Right cardiac atrium (tissue), 5 donors: ENCODE data around the gene GALNT9. TPM values are rescaled to one million over a fixed set of nuclear protein-coding genes. Genes with fewer than 3 reads are reported as not detected.
"Not testable (repeated sequence)": the region's sequence is repeated elsewhere in the genome, so short reads cannot be mapped to it uniquely, and the experiment has no call there.

ENCODE experiments used
- ATAC-seq, 2 donors: fragments of 200-7000 bp; cut with Tn5 transposase; one replicate each; pipeline versions ENCODE4 v1.8.0 to v1.9.1; 2020; ENCODE audit warnings: moderate library complexity in 2 of 2, mild to moderate bottlenecking in 1 of 2
- DNase-seq, 3 donors: peaks; one replicate each; pipeline ENCODE4 v3.0.0-alpha.2; 2020
- H3K27ac ChIP-seq: one replicate; pipeline ENCODE4 v1.5.1; 2013; ENCODE audit warnings: mild to moderate bottlenecking, low read length, control low read depth, moderate library complexity
- H3K27me3 ChIP-seq: one replicate; pipeline ENCODE4 v1.6.1; 2013; ENCODE audit not compliant: control insufficient read depth, insufficient read depth
- H3K4me1 ChIP-seq: one replicate; pipeline ENCODE4 v1.6.1; 2013; ENCODE audit warnings: low read length; ENCODE audit not compliant: control insufficient read depth, insufficient read depth
- H3K4me3 ChIP-seq: one replicate; pipeline ENCODE4 v1.5.1; 2013; ENCODE audit warnings: low read length, control low read depth
- H3K9me3 ChIP-seq: one replicate; pipeline ENCODE4 v1.6.1; 2013; ENCODE audit warnings: low read length; ENCODE audit not compliant: control insufficient read depth
- WGBS: extraction: QIAGEN DNeasy Blood & Tissue Kit; methylation state at CpG from one replicate; pipeline ENCODE4 v1.1.7; 2013; 5-methylcytosine and 5-hydroxymethylcytosine counted together
- intact Hi-C, 4 donors: fragments of 100-400 bp; cut with DNase I; formaldehyde crosslinking; loops; one replicate each; pipeline versions ENCODE4 v1.11.0 to v1.14.0; 2022 to 2023
- polyA plus RNA-seq: library from polyadenylated mRNA; stranded (reverse); fragments of 200-250 nt; gene quantifications from one replicate; pipeline ENCODE4 v1.2.3, GENCODE V29; 2013
- total RNA-seq, 4 donors: library from RNA; stranded (reverse); fragmentation: NEBNext Ultra II Directional; extraction: Animal tissue kit (Norgen Biotek cat#: 25700); gene quantifications; one replicate each; pipeline ENCODE4 v1.2.1, GENCODE V29; 2021
- donor health status: healthy with polysubstance abuse.
- donor health status: DM: no; HTN: yes; CAD: no.
- donor health status: DM: no; HTN: no; CAD: no.
- donor health status: DM: no; HTN: yes; CAD: no; lungs with severe emphysema.
- donor health status: DM: yes; HTN: yes; CAD: no.

GALNT9 gene
- total and polyA plus RNA-seq, 5 donors = 0.05 to 0.21 (median 0.14) TPM; not detected in 2

DNA sequence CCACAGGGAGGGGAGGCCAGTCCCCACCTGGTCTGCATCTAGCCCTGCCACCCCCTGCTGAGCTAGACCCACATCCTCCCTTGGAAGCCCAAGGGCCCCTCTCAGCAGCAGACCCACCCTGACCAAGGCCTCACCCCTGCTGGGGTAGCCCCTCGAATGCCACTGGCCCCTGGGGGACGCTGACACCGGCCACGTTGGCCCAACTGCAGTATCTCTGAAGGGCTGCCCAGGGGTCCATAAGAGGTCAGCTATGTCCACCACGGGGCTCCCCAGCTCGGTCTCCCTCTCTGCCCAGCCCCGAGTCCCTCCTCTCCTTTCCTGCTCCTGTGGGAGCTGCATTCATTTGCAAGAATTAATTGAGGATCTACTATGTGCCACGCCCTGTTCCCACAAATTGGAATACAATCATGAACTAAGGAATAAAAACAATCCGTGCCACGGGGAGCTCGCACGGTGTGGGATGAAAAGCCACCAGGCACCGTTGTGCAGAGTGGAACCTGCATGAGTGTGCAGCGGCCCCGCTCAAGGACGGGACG is 71.4 kb downstream of the GALNT9 start:
- no peak for ATAC-seq
- no peak overlapping the region for H3K4me3 ChIP-seq

DNA sequence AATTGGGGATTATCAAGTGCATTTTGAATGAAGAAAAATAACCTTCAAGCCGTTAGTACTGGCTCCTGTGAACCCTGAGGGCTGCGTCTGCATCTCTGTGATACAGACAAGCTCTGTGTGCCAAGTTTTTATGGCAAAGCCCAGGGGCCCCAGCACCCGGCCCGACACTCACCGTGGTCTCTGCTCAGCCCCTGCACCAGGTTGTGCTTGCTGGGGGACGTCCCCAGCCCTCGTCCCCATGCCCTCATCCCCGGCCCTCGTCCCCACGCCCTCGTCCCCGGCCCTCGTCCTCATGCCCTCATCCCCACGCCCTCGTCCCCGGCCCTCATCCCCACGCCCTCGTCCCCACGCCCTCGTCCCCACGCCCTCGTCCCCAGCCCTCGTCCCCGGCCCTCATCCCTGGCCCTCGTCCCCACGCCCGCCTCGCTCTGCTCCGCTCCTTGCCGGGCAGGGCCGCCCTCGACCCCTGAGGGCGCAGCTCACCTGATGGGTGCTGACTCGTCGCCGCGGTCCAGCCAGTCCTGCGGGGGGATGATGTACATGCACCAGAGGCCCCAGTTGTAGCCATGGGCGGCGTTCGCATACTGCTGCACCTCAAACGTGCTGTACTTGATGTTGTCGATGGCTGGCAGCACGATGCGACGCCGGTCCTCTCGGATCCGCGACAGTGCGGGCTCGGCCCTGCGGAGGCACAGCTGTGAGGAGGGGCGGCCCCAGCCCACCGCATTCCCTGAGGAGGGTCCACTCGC is 72.0 kb downstream of the GALNT9 start:
- no peak for ATAC-seq
- H3K4me1 ChIP-seq = no peaks in the 10 kb centered on the region
- intact Hi-C loops = no loop called here
- H3K27ac ChIP-seq = no peak overlapping the region
- no peak overlapping the region for H3K4me3 ChIP-seq
- H3K27me3 ChIP-seq = no peaks in the 10 kb centered on the region
- no peaks in the 10 kb centered on the region for H3K9me3 ChIP-seq
- WGBS = 81% methylated on average over 56 of the region's 56 CpGs
- DNase-seq = peak in 2 of 3 donors; percentile 22 to 55

More for the DNA sequence above, 71.4 kb downstream of the GALNT9 start:
- Histone ChIP-seq H3K27me3 (no peaks in the 10 kb centered on the region), H3K4me1 (no peaks in the 10 kb centered on the region), H3K27ac (no peak overlapping the region), H3K9me3 (no peaks in the 10 kb centered on the region)
- peak in 2 of 3 donors; percentile 29 to 46 for DNase-seq
- WGBS = 87% methylated on average over 17 of the region's 17 CpGs
- intact Hi-C loops = no loop called here

DNA sequence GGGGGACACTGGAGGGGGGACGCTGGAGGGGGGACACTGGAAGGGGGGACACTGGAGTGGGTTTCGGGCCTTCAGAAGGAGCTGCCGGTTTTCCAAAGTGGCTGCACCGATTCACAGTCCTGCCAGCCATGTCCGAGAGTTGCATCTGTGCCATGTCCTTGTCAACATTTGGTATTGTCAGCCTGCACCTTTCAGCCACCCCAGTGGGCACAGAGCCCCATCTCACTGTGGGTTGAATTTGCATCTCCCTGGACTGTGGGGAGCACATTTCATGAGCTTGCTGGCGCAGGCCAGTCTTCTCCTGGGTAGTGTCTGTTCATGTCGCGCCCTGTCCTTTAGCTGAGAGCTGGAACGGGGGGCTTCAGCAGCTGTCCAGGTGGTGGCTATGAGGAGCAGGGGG is 72.7 kb downstream of the GALNT9 start:
- intact Hi-C loops = no loop called here
- no peak overlapping the region for H3K4me3 ChIP-seq
- no peaks in the 10 kb centered on the region for H3K9me3 ChIP-seq
- H3K27ac ChIP-seq = no peak overlapping the region
- no peaks in the 10 kb centered on the region for H3K27me3 ChIP-seq
- no peak for ATAC-seq
- 67% methylated on average over 9 of the region's 9 CpGs for WGBS
- DNase-seq = peak in 2 of 3 donors; percentile 5 to 11
- H3K4me1 ChIP-seq = no peaks in the 10 kb centered on the region

DNA sequence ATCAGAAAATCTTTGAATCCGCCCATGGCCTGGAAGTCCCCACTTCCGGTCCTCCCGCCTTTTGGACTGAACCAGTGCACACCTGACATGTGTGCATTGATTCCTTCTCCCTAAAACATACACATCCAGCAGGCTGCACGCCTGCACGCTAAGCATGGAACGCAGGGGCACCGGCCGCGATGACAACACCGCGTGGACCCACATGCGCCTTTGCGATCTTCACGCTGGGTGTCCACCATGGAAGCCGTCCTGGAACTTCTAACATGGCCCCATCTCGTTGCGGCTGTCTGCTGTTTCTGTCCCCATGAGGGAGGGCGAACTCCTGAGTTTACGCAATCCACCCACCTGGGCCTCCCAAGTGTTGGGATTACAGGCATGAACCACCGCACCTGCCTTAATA is 73.7 kb downstream of the GALNT9 start:
- Histone ChIP-seq H3K9me3 (no peaks in the 10 kb centered on the region), H3K4me3 (no peak overlapping the region), H3K4me1 (no peaks in the 10 kb centered on the region), H3K27ac (no peak overlapping the region), H3K27me3 (no peaks in the 10 kb centered on the region)
- WGBS = 78% methylated on average over 20 of the region's 20 CpGs
- ATAC-seq = no peak
- intact Hi-C loops = no loop called here
- DNase-seq = peak in 2 of 3 donors; percentile 21 to 31

DNA sequence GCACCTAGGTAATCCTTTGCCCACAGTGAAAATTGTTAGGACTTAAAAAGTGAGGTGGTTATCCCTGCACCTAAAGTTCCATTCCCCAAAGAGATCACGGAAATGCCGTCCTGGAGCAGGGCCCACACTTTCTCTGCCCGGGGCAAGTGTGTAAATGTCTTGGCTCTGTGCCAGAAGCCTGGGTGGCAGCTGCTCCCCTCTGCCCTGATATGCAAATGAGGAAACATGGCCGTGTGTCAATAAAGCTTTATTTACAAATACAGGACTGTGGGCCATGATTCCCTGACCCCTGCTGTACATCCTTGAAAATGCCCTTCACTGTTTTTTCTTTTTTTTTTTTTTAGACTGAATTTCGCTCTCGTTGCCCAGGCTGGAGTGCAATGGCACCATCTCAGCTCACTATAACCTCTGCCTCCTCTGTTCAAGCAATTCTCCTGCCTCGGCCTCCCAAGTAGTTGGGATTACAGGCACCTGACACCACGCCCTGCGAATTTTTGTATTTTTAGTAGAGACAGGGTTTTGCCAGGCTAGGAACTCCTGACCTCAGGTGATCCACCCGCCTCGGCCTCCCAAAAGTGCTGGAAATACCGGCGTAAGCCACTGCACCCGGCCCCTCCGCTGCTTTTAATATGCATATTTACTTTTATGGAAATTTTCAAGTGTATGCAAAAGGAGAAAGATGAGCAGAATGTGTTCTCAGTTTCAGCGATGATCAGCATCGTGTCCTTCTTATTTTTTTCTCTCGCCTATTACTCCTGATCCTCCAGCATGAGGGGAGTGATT is 75.5 kb downstream of the GALNT9 start:
- WGBS = 76% methylated on average over 18 of the region's 18 CpGs
- intact Hi-C loops = no loop called here
- no peak overlapping the region for H3K27ac ChIP-seq
- H3K4me3 ChIP-seq = no peak overlapping the region
- ATAC-seq = no peak
- DNase-seq = peak in 1 of 3 donors; percentile 10
- no peaks in the 10 kb centered on the region for H3K27me3 ChIP-seq
- no peaks in the 10 kb centered on the region for H3K9me3 ChIP-seq
- no peaks in the 10 kb centered on the region for H3K4me1 ChIP-seq

DNA sequence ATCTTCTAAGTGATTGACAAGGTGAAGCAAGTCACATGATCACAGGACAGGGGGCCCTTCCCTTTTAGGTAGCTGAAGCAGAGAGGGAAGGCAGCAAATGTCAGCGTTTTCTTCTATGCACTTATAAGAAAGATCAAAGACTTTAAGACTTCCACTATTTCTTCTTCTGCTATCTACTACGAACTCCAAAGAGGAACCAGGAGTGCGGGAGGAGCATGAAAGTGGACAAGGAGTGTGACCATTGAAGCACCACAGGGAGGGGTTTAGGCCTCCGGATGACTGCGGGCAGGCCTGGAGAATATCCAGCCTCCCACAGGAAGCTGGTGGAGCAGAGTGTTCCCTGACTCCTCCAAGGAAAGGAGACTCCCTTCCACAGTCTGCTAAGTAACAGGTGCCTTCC is 76.4 kb downstream of the GALNT9 start:
- H3K4me1 ChIP-seq, ATAC-seq, H3K27me3 ChIP-seq, H3K9me3 ChIP-seq, H3K4me3 ChIP-seq, intact Hi-C loops, H3K27ac ChIP-seq: not testable (repeated sequence)
- 50% methylated on average over 4 of the region's 5 CpGs for WGBS
- peak in 1 of 3 donors; percentile 2 for DNase-seq

DNA sequence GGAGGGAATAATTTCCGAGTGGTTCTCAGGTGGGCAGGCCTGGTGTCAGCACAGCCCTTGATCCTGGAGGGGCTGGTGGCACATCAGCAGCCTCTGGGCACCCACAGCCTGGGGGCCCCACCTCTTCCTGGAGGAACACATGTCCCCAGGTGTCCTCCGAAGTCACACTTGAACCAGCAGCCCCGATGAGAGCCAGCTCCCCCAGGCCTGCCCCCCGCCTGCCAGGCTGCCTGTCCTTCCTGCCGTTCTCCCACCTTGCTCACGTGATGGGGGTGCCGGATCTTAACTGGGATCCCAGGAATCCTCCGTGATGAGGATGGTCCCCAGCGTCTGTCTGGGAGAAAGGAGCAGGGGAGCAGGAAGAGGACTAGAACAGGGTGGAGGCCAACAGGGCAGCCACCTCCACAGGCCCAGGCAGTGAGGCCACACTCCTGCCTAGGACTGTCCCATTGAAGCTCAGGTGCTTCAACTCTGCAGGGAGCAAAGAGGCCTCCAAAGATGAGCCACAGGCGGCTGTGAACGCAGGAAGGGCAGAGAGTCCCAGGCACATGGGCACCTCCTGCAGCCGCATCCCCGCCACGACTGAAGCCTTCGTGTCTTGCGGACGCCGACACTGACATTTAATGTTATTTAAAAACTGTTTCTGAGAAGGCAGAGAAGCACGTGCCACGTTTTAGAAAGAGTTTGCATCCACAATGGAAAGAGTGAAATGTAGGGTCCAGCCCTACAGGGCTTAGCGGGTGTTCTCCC is 77.5 kb downstream of the GALNT9 start:
- Histone ChIP-seq H3K4me3 (no peak overlapping the region), H3K4me1 (no peaks in the 10 kb centered on the region), H3K27me3 (no peaks in the 10 kb centered on the region), H3K27ac (no peak overlapping the region), H3K9me3 (no peaks in the 10 kb centered on the region)
- DNase-seq (peak in 2 of 3 donors; percentile 9 to 14), ATAC-seq (no peak)
- intact Hi-C loops = no loop called here
- 84% methylated on average over 21 of the region's 21 CpGs for WGBS

DNA sequence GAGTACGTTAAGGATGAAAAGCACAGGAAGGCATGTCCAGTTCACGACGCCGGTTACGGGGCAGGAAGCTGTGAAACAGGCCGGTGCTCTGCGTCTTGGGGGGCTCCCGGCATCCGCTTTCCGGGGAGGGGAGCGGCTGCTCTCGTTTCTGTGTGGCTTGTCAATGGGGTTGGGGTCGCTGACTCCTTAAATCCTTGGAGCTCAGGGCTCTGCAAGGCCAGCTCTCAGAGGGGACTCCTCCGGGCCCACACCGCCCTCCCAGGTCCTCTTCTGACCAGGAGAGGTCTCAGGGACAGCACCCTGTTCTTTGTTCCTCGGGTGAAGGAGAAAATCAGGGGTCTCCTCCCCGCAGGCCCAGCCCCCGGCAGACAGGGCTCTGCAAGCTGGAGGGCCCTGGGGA is 78.1 kb downstream of the GALNT9 start:
- 83% methylated on average over 18 of the region's 18 CpGs for WGBS

DNA sequence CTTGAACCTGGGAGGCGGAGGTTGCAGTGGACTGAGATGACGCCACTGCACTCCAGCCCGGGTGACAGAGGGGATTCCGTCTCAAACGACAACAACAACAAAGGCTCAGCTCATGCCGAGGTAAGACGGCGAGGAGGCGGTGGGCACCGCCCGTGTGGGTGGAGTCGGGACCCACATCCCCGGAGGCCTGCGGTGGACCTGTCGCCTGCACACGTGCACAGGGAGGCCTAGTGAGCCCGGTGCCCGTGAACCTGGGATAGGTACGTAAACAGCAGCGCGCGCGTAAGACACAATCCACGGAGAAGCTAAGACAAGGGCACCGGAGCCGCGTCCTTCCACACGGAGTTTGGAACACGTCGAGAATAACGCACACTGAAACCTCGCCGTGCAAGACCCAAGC is 78.7 kb downstream of the GALNT9 start:
- Histone ChIP-seq H3K27me3 (no peaks in the 10 kb centered on the region), H3K9me3 (no peaks in the 10 kb centered on the region), H3K4me3 (no peak overlapping the region), H3K4me1 (no peaks in the 10 kb centered on the region), H3K27ac (no peak overlapping the region)
- intact Hi-C loops = no loop called here
- 94% methylated on average over 33 of the region's 33 CpGs for WGBS
- DNase-seq = peak in 2 of 3 donors; percentile 6 to 27
- no peak for ATAC-seq

More for the DNA sequence above, 78.1 kb downstream of the GALNT9 start:
- ATAC-seq (no peak), DNase-seq (peak in 1 of 3 donors; percentile 35)
- no peaks in the 10 kb centered on the region for H3K27me3 ChIP-seq
- intact Hi-C loops = no loop called here
- no peak overlapping the region for H3K27ac ChIP-seq
- no peaks in the 10 kb centered on the region for H3K4me1 ChIP-seq
- no peak overlapping the region for H3K4me3 ChIP-seq
- H3K9me3 ChIP-seq = no peaks in the 10 kb centered on the region

DNA sequence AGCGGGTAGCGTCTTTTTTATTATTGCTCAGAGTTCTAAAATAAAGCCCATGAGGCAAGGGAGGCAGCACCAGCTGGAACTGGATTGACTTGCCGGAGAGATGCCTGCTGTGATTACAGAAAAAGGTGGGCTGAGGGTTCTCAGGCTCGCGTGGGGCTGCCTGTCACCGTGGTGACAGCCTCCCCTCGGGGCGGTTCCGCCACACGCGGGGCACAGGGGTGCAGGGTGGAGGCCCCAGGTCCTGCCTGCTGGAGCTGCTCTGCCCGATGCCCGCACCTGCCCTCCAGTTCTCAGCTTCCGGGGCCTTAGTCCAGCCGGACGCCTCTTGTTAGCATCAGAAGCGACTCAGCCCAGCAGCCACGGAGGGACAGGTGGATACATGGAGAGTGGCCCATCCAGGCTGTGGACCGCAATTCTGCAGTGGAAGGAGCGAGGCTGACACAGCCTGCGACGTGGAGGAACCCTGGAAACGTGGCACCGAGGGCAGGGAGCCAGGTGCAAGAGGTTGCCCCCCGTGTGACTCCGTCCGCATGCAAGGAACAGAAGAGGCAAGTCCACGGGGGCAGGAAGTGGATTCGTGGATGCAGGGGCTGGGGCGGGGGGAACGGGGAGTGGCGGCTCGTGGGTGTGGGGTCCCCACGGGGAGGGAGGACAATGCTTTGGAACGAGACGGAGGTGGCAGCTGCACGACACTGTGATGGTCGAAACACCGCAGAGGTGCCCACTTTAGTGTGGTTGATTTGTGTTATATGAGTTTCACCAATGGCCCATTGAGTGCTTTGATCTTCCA is 79.5 kb downstream of the GALNT9 start:
- no peak overlapping the region for H3K27ac ChIP-seq
- no peak overlapping the region for H3K4me3 ChIP-seq
- intact Hi-C loops = no loop called here
- DNase-seq = peak in 1 of 3 donors; percentile 29
- 88% methylated on average over 39 of the region's 39 CpGs for WGBS
- no peaks in the 10 kb centered on the region for H3K4me1 ChIP-seq
- no peak for ATAC-seq
- no peaks in the 10 kb centered on the region for H3K9me3 ChIP-seq
- no peaks in the 10 kb centered on the region for H3K27me3 ChIP-seq
